GM12878 (cell line): ENCODE measurements around the gene INHA. TPM values are rescaled to one million over a fixed set of nuclear protein-coding genes. Genes with fewer than 3 reads are reported as not detected.

Experiments
- ATAC-seq: fragments of 200-7000 bp; cut with Tn5 transposase; 3 replicates; pipeline ENCODE4 v1.9.1; 2020; ENCODE audit warnings: mild to moderate bottlenecking, moderate library complexity
- BruUV-seq: library from RNA; stranded (reverse); fragments of 400-500 nt; replicated peaks from 2 replicates; lab custom pipeline; 2021; lab: Mats Ljungman, UMichigan
- CTCF ChIA-PET: fragments of 300-600 bp; sonication (Branson Sonifier 250); formaldehyde crosslinking; extraction: SDS; loops from one replicate; lab custom pipeline; 2021; ENCODE audit warnings: inconsistent platforms; lab: Yijun Ruan, JAX
- POLR2A ChIA-PET: fragments of 350-600 bp; formaldehyde crosslinking; extraction: SDS; loops from one replicate; lab custom pipeline; 2021; ENCODE audit warnings: inconsistent platforms; lab: Charles Lee
- RAD21 ChIA-PET: fragments of 300-600 bp; sonication (Branson Sonifier 250); formaldehyde crosslinking; loops from one replicate; lab custom pipeline; 2023; ENCODE audit warnings: antibody characterized with exemption; ENCODE audit not compliant: unreplicated experiment; lab: Charles Lee
- SMC1A ChIA-PET: fragments of 300-600 bp; sonication (Branson Sonifier 250); formaldehyde crosslinking; loops from one replicate; lab custom pipeline; 2023; ENCODE audit not compliant: unreplicated experiment, uncharacterized antibody; lab: Charles Lee
- DNase-seq: peaks from one replicate; pipeline ENCODE4 v3.0.0-alpha.2; 2011; ENCODE audit warnings: low read depth, low spot score
- FAIRE-seq: peaks from 3 replicates; lab custom pipeline; 2011; peaks lifted over from hg19 to GRCh38; lab: Jason Lieb, UNC
- H2AFZ ChIP-seq: 2 replicates; pipeline ENCODE4 v1.6.0; 2011; ENCODE audit warnings: low read depth, low read length, control low read depth; ENCODE audit not compliant: control insufficient read depth
- H3K27ac ChIP-seq: 2 replicates; pipeline ENCODE4 v1.5.1; 2011; ENCODE audit warnings: control low read depth; ENCODE audit not compliant: control insufficient read depth, insufficient read depth
- H3K27me3 ChIP-seq, 2 experiments: replicated peaks in 1 of 2; 2 replicates each; pipeline versions ENCODE4 v1.6.0 to v1.6.1; 2011; ENCODE audit warnings: low read length in 1 of 2; ENCODE audit not compliant: control insufficient read depth in 2 of 2, insufficient read depth in 2 of 2
- H3K36me3 ChIP-seq, 2 experiments: 2 replicates each; pipeline ENCODE4 v1.5.1; 2011; ENCODE audit warnings: low read length in 1 of 2; ENCODE audit not compliant: control insufficient read depth in 2 of 2, insufficient read depth in 2 of 2
- H3K4me1 ChIP-seq: 2 replicates; pipeline ENCODE4 v1.6.1; 2011; ENCODE audit warnings: mild to moderate bottlenecking, low read length, moderate library complexity, mixed read lengths; ENCODE audit not compliant: control insufficient read depth, insufficient read depth
- H3K4me2 ChIP-seq: 2 replicates; pipeline ENCODE4 v1.6.0; 2011; ENCODE audit warnings: control low read depth; ENCODE audit not compliant: control insufficient read depth, insufficient read depth
- H3K4me3 ChIP-seq: fragments of 200-600 bp; sonication (generic); 2 replicates; pipeline ENCODE4 v1.5.1; 2016
- H3K79me2 ChIP-seq: 2 replicates; pipeline ENCODE4 v1.6.0; 2011; ENCODE audit warnings: low read length; ENCODE audit not compliant: control insufficient read depth, insufficient read depth
- H3K9ac ChIP-seq: 2 replicates; pipeline ENCODE4 v1.8.0; 2011; ENCODE audit warnings: low read length, control low read depth, mixed read lengths; ENCODE audit not compliant: control insufficient read depth, insufficient read depth
- H3K9me3 ChIP-seq: replicated peaks from 3 replicates; pipeline ENCODE4 v1.5.1; 2011; ENCODE audit warnings: mild to moderate bottlenecking, low read length; ENCODE audit not compliant: control insufficient read depth, insufficient read depth
- H4K20me1 ChIP-seq: 2 replicates; pipeline ENCODE4 v1.6.0; 2011; ENCODE audit not compliant: control insufficient read depth, insufficient read depth
- BACH1 ChIP-seq: fragments of 450-650 bp; IDR thresholded peaks from 2 replicates; pipeline ENCODE4 v1.6.1; 2017; ENCODE audit warnings: mild to moderate bottlenecking, borderline replicate concordance
- BCL3 ChIP-seq: IDR thresholded peaks from 2 replicates; pipeline ENCODE4 v1.6.1; 2011; ENCODE audit warnings: borderline replicate concordance, low read depth, mild to moderate bottlenecking, moderate library complexity, low read length; ENCODE audit not compliant: insufficient read depth, poor library complexity, severe bottlenecking
- EP300 ChIP-seq, 2 experiments: fragments of 150-350 bp in 1 of 2; IDR thresholded peaks; 2 replicates each; pipeline ENCODE4 v1.6.1; 2011 to 2012; ENCODE audit warnings: low read depth in 2 of 2, low read length in 2 of 2, borderline replicate concordance in 1 of 2, improper control_type of control experiment in 1 of 2, inconsistent platforms in 1 of 2; ENCODE audit not compliant: control insufficient read depth in 1 of 2
- EZH2 ChIP-seq: IDR thresholded peaks from 2 replicates; pipeline ENCODE4 v1.6.1; 2012; ENCODE audit warnings: low read depth, mild to moderate bottlenecking, control low read depth, inconsistent platforms, low read length, borderline replicate concordance; ENCODE audit not compliant: control insufficient read depth
- MYB ChIP-seq: fragments of 150-350 bp; IDR thresholded peaks from 2 replicates; pipeline ENCODE4 v1.6.1; 2014; ENCODE audit warnings: mild to moderate bottlenecking, low read depth, low read length, borderline replicate concordance
- NFYB ChIP-seq: IDR thresholded peaks from 2 replicates; pipeline ENCODE4 v1.6.1; 2011; ENCODE audit warnings: low read depth, mild to moderate bottlenecking, low read length, improper control_type of control experiment, moderate library complexity; ENCODE audit not compliant: insufficient read depth
- PAX8 ChIP-seq: fragments of 450-650 bp; IDR thresholded peaks from 2 replicates; pipeline ENCODE4 v1.6.1; 2017; ENCODE audit warnings: mild to moderate bottlenecking, moderate library complexity
- RELB ChIP-seq: fragments of 450-650 bp; IDR thresholded peaks from 2 replicates; pipeline ENCODE4 v1.6.1; 2017; ENCODE audit warnings: low read depth, mild to moderate bottlenecking, moderate library complexity
- RUNX3 ChIP-seq: IDR thresholded peaks from 2 replicates; pipeline ENCODE4 v1.6.1; 2012; ENCODE audit warnings: low read length, inconsistent platforms
- STAT1 ChIP-seq: fragments of 450-650 bp; conservative IDR thresholded peaks from 2 replicates; pipeline ENCODE4 v1.6.1; 2014; ENCODE audit warnings: antibody characterized with exemption, mild to moderate bottlenecking
- WGBS: methylation state at CpG from one replicate; pipeline ENCODE4 v1.1.6; 2016; ENCODE audit warnings: low lambda C conversion rate; ENCODE audit not compliant: insufficient replicate concordance, insufficient coverage; ENCODE audit errors: missing lambda C conversion rate; 5-methylcytosine and 5-hydroxymethylcytosine counted together
- in situ Hi-C: fragments of 300-500 bp; cut with MboI; formaldehyde crosslinking; loops from 9 replicates; pipeline ENCODE4 v1.14.3; 2018; ENCODE audit warnings: mixed read lengths
- intact Hi-C: fragments of 100-400 bp; cut with micrococcal nuclease; formaldehyde crosslinking; loops from one replicate; pipeline ENCODE4 v1.14.2; 2022; ENCODE audit not compliant: unreplicated experiment
- polyA plus RNA-seq, 11 experiments: library from polyadenylated mRNA; depleted of rRNA in 4 of 11; unstranded in 6 of 11; stranded (reverse) in 5 of 11; fragments of >200 nt; fragmentation: Nextera tagmentation in 4 of 11; fragmentation: Illumina TruSeq in 1 of 11; extraction: Ambion mirVana in 4 of 11; extraction: Trizol in 1 of 11; gene quantifications; 1 replicate in 1 of 11; 2 replicates in 10 of 11; pipeline versions ENCODE4 v1.2.1 to v1.2.3, GENCODE V29; 2011 to 2016; ENCODE audit warnings: inconsistent platforms in 2 of 11, missing spikeins in 2 of 11, low read depth in 1 of 11
- total RNA-seq, 4 experiments: library from RNA; depleted of rRNA in 3 of 4; stranded (reverse); fragments of >200 nt in 3 of 4; fragmentation: Illumina TruSeq in 1 of 4; extraction: Trizol in 1 of 4; gene quantifications; 2 replicates each; pipeline versions ENCODE4 v1.2.1 to v1.2.3, GENCODE V29; 2013 to 2021
- TF ChIP-seq, protein P1 (sequence below): IDR thresholded peaks from 2 replicates; pipeline ENCODE4 v1.6.1; 2011; ENCODE audit warnings: low read depth, low read length, improper control_type of control experiment, borderline replicate concordance

Gene INHA
- total and polyA plus RNA-seq, 10 of the 15 experiments (the other 5 are each of a cell fraction or from before 2014, with no cell fraction given) = not detected

DNA sequence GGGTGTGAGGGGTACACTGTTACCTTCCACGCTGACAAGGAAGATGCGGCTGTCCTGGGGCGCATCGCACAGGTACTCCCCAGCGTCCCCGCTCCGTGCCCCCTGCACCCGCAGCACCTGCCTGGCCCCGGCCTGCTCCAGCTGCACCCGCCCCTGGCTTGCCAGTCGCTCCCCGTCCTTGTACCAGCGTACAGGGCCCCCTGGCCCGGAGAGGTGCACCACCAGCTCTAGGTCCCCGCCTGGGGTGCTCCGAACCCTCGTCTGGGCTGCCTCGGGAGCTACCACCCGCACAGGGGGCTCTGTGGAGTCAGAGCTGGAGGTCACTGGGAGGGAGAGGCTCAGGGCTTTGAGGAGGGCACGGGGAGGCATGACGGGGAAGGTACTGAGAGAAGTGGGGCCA is 14.8 kb upstream of the INHA start:
- CTCF ChIA-PET = interaction anchor here (1.5 kb wide), 1 partner anchor 16 kb away, joined by 3 read pairs; no protein-coding TSS in a partner anchor
- in situ Hi-C loops (no loop called here), intact Hi-C loops (no loop called here)
- Histone ChIP-seq H3K9ac (no peak overlapping the region), H4K20me1 (no peaks in the 10 kb centered on the region), H3K36me3 (no peaks in the 10 kb centered on the region), H3K4me3 (no peak overlapping the region), H3K9me3 (no peaks in the 10 kb centered on the region; the same call in 2 of the 3 replicates), H3K27me3 (no peaks in the 10 kb centered on the region; a peak in 2 of 4 replicates), H3K27ac (no peak overlapping the region), H3K4me2 (no peak overlapping the region), H3K4me1 (no peaks in the 10 kb centered on the region; the same call in 1 of the 2 replicates)
- POLR2A ChIA-PET = no interaction called here
- FAIRE-seq = no peak
- DNase-seq = no peak
- no TSS peak for BruUV-seq
- 39% methylated on average over 20 of the region's 21 CpGs for WGBS
- SMC1A ChIA-PET = interaction anchor here (0.7 kb wide), 1 partner anchor 296 kb away, joined by 3 read pairs; no protein-coding TSS in a partner anchor
- no peak for TF ChIP-seq PAX8
- no peak for TF ChIP-seq RUNX3
- no peak for TF ChIP-seq BACH1
- no peak for TF ChIP-seq RELB
- TF ChIP-seq, protein P1, sequence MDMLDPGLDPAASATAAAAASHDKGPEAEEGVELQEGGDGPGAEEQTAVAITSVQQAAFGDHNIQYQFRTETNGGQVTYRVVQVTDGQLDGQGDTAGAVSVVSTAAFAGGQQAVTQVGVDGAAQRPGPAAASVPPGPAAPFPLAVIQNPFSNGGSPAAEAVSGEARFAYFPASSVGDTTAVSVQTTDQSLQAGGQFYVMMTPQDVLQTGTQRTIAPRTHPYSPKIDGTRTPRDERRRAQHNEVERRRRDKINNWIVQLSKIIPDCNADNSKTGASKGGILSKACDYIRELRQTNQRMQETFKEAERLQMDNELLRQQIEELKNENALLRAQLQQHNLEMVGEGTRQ = no peak
- TF ChIP-seq BCL3 = no peak
- TF ChIP-seq STAT1 = no peak
- TF ChIP-seq NFYB = no peak
- no peak for TF ChIP-seq EP300 (IDR thresholded peaks at IDR 0.05; ENCODE audit: borderline replicate concordance in 1 of 2, control insufficient read depth in 1 of 2, low read depth in 2 of 2, low read length in 2 of 2)
- no peak for TF ChIP-seq MYB
- no peak for TF ChIP-seq EZH2
- TF ChIP-seq, all 136 proteins: peak for 0
- ATAC-seq = no peak
- Histone ChIP-seq H2AFZ (no peak overlapping the region), H3K79me2 (no peaks in the 10 kb centered on the region)
- RAD21 ChIA-PET = no interaction called here
